Fibroblast of lung (primary cell): ENCODE data around the gene COL15A1. TPM values are rescaled to one million over a fixed set of nuclear protein-coding genes. Genes with fewer than 3 reads are reported as not detected.

Experiments
- DNase-seq, 2 donors: peaks; one replicate each; pipeline versions ENCODE4 v3.0.0 to v3.0.0-alpha.2; 2010; ENCODE audit warnings: low read depth in 2 of 2
- H2AFZ ChIP-seq: 2 replicates; pipeline ENCODE4 v1.5.1; 2012; ENCODE audit warnings: low read length, control low read depth, inconsistent platforms
- H3K27ac ChIP-seq: 2 replicates; pipeline ENCODE4 v1.5.1; 2011; ENCODE audit warnings: low read length, control low read depth; ENCODE audit not compliant: insufficient read depth
- H3K27me3 ChIP-seq: 2 replicates; pipeline ENCODE4 v1.5.1; 2011; ENCODE audit warnings: mild to moderate bottlenecking, low read length; ENCODE audit not compliant: control insufficient read depth, insufficient read depth
- H3K36me3 ChIP-seq: 2 replicates; pipeline ENCODE4 v1.5.1; 2011; ENCODE audit warnings: low read length; ENCODE audit not compliant: control insufficient read depth, insufficient read depth
- H3K4me1 ChIP-seq: 2 replicates; pipeline ENCODE4 v1.5.1; 2011; ENCODE audit warnings: low read length; ENCODE audit not compliant: control insufficient read depth, insufficient read depth; ENCODE audit errors: extremely low read depth
- H3K4me2 ChIP-seq: 2 replicates; pipeline ENCODE4 v1.5.1; 2011; ENCODE audit warnings: low read length, control low read depth; ENCODE audit not compliant: insufficient read depth; ENCODE audit errors: extremely low read depth
- H3K4me3 ChIP-seq, 4 experiments: fragments of 200-600 bp in 1 of 4; sonication (generic) in 1 of 4; replicated peaks in 1 of 4; 2 replicates each; pipeline ENCODE4 v1.5.1; 2011 to 2016; ENCODE audit warnings: low read length in 4 of 4, low read depth in 3 of 4, mild to moderate bottlenecking in 3 of 4, control low read depth in 2 of 4, inconsistent platforms in 1 of 4, mixed read lengths in 1 of 4; ENCODE audit not compliant: insufficient read depth in 1 of 4; ENCODE audit errors: control extremely low read depth in 1 of 4
- H3K79me2 ChIP-seq: 2 replicates; pipeline ENCODE4 v1.5.1; 2012; ENCODE audit warnings: mild to moderate bottlenecking, low read length, inconsistent platforms; ENCODE audit not compliant: control insufficient read depth, insufficient read depth
- H3K9ac ChIP-seq: 2 replicates; pipeline ENCODE4 v1.5.1; 2011; ENCODE audit warnings: mild to moderate bottlenecking, low read length, control low read depth; ENCODE audit not compliant: insufficient read depth
- H3K9me3 ChIP-seq: 2 replicates; pipeline ENCODE4 v1.5.1; 2012; ENCODE audit warnings: low read depth, low read length; ENCODE audit not compliant: control insufficient read depth, insufficient read depth
- H4K20me1 ChIP-seq: 2 replicates; pipeline ENCODE4 v1.5.1; 2011; ENCODE audit warnings: low read length; ENCODE audit not compliant: control insufficient read depth, insufficient read depth; ENCODE audit errors: extremely low read depth
- CTCF ChIP-seq, 2 donors: IDR thresholded peaks in 1 of 2; conservative IDR thresholded peaks in 1 of 2; 1 replicate in 1 of 2; 2 replicates in 1 of 2; pipeline ENCODE4 v1.5.1; 2011 to 2012; ENCODE audit warnings: low read length in 2 of 2, control low read depth in 1 of 2, inconsistent platforms in 1 of 2, low read depth in 1 of 2, mild to moderate bottlenecking in 1 of 2
- EZH2 ChIP-seq: IDR thresholded peaks from 2 replicates; pipeline ENCODE4 v1.5.1; 2012; ENCODE audit warnings: low read length, control low read depth, mild to moderate bottlenecking; ENCODE audit errors: missing control alignments
- polyA plus RNA-seq, 2 donors: library from polyadenylated mRNA; depleted of rRNA in 1 of 2; stranded (reverse) in 1 of 2; unstranded in 1 of 2; fragments of >200 nt; gene quantifications; 2 replicates each; pipeline ENCODE4 v1.2.1, GENCODE V29; 2011 to 2012; ENCODE audit warnings: missing spikeins in 1 of 2
- total RNA-seq: library from RNA; depleted of rRNA; stranded (reverse); fragments of >200 nt; gene quantifications from 2 replicates; pipeline ENCODE4 v1.2.1, GENCODE V29; 2014

COL15A1 gene
- total and polyA plus RNA-seq, 2 donors (not counting 1 experiment from before 2014, with no cell fraction given), result 13.3 to 41.0 TPM

GRCh38 chr9:99040251-99040900 is 96.7 kb downstream of the COL15A1 start:
- no peaks in the 10 kb centered on the region for H3K27me3 ChIP-seq
- no peaks in the 10 kb centered on the region for H4K20me1 ChIP-seq
- no peak overlapping the region for H2AFZ ChIP-seq
- H3K36me3 ChIP-seq, result no peaks in the 10 kb centered on the region
- no peaks in the 10 kb centered on the region for H3K79me2 ChIP-seq
- DNase-seq, result no peak
- H3K9ac ChIP-seq, result no peak overlapping the region
- H3K27ac ChIP-seq, result peak overlapping the region; percentile 26
- no peak overlapping the region for H3K4me3 ChIP-seq
- H3K4me1 ChIP-seq, result peaks cover 20% of the 10 kb centered on the region
- H3K9me3 ChIP-seq, result no peaks in the 10 kb centered on the region
- H3K4me2 ChIP-seq, result no peak overlapping the region
- no peak for TF ChIP-seq CTCF (conservative IDR thresholded peaks at IDR 0.05 in 1 of 2, IDR thresholded peaks at IDR 0.05 in 1 of 2; ENCODE audit: low read depth in 1 of 2, low read length in 2 of 2)
- no peak for TF ChIP-seq EZH2

- H3K9ac ChIP-seq, result no peak overlapping the region
- no peaks in the 10 kb centered on the region for H3K36me3 ChIP-seq
- TF ChIP-seq EZH2 (no peak), CTCF (conservative IDR thresholded peaks at IDR 0.05 in 1 of 2, IDR thresholded peaks at IDR 0.05 in 1 of 2; ENCODE audit: low read depth in 1 of 2, low read length in 2 of 2) (no peak)
- no peak overlapping the region for H2AFZ ChIP-seq
- H3K27ac ChIP-seq, result peak overlapping the region; percentile 26
- H4K20me1 ChIP-seq, result no peaks in the 10 kb centered on the region
- peaks cover 20% of the 10 kb centered on the region for H3K4me1 ChIP-seq
- no peaks in the 10 kb centered on the region for H3K27me3 ChIP-seq
- H3K9me3 ChIP-seq, result no peaks in the 10 kb centered on the region
- H3K4me2 ChIP-seq, result peak overlapping the region; percentile 28
- H3K4me3 ChIP-seq, result no peak overlapping the region
- DNase-seq, result peak; percentile 60 to 92
- H3K79me2 ChIP-seq, result no peaks in the 10 kb centered on the region
Measured at GRCh38 chr9:99040911-99041582, 97.3 kb downstream of the COL15A1 start.

- no peak for TF ChIP-seq CTCF (conservative IDR thresholded peaks at IDR 0.05 in 1 of 2, IDR thresholded peaks at IDR 0.05 in 1 of 2; ENCODE audit: low read depth in 1 of 2, low read length in 2 of 2)
- no peak for TF ChIP-seq EZH2
- no peaks in the 10 kb centered on the region for H4K20me1 ChIP-seq
Measured at GRCh38 chr9:99041618-99042017, 97.9 kb downstream of the COL15A1 start.

More at GRCh38 chr9:99041618-99042017, 97.9 kb downstream of the COL15A1 start:
- no peak overlapping the region for H3K27ac ChIP-seq
- H3K4me3 ChIP-seq, result no peak overlapping the region
- no peak overlapping the region for H3K9ac ChIP-seq
- no peaks in the 10 kb centered on the region for H3K9me3 ChIP-seq
- no peaks in the 10 kb centered on the region for H3K36me3 ChIP-seq
- no peaks in the 10 kb centered on the region for H3K79me2 ChIP-seq
- H3K4me1 ChIP-seq, result peaks cover 20% of the 10 kb centered on the region
- H3K27me3 ChIP-seq, result no peaks in the 10 kb centered on the region
- H3K4me2 ChIP-seq, result no peak overlapping the region
- H2AFZ ChIP-seq, result no peak overlapping the region
- DNase-seq, result no peak
